NCI-H226 (cell line): Measurements from ENCODE around the gene ITSN1.

Experiments used
- DNase-seq: peaks from one replicate; pipeline ENCODE4 v3.0.0-alpha.2; 2015

ITSN1 gene

DNA sequence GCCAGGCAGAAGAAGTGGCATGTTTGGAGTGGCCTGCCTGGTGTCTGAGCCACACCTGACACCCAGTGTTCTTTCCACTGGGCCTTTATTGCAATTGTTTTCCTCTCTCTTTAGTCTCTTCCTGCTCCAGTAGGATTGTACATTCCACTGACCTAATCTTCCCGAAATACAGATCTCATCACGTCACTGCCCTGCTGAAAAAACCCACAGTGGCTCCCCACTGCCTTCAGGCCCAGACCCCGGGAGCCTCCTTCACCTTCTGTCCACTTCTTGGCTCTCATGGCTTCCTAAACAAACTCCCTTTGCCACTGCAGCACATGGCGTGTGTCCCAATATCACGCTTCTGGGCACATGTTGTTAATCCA is 298.6 kb downstream of the ITSN1 start:
- DNase-seq: no peak

DNA sequence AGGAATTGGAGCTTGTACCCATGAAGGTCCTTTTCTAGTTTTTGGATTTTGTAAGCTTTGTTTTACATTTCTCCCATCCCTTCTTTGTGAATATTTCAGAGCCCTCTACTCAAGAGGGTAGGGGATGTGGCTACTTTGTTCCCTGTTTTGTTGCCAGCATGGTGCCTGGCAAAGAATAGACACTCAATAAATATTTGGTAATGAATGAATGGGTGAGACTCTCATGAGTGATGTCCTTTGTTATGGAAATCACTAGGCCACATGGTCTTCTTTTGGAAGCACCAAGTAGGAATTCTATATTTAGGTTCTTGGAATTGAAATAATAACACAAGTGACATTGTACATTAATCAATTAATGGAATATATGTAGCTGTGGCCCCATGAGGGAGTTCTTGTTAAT is 300.1 kb downstream of the ITSN1 start:
- DNase-seq: no peak

DNA sequence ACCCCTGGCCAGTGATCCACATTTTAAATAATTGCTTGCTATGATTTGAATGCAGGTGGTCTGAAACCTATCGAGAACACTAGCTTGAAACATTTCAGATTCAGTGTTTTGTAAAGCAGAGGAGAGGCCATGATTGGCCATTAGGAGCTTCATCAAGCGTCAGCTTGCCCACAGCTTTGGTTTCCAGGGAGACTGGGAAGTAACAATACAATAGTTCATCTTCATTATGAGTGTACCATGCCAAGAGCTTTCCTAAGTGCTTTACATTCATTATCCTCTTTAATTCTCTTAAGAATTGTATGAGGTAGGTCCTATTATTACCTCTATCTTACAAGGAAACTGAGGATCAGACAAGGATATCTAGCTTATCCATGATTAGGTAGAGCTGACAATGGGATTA is 301.0 kb downstream of the ITSN1 start:
- DNase-seq: no peak

DNA sequence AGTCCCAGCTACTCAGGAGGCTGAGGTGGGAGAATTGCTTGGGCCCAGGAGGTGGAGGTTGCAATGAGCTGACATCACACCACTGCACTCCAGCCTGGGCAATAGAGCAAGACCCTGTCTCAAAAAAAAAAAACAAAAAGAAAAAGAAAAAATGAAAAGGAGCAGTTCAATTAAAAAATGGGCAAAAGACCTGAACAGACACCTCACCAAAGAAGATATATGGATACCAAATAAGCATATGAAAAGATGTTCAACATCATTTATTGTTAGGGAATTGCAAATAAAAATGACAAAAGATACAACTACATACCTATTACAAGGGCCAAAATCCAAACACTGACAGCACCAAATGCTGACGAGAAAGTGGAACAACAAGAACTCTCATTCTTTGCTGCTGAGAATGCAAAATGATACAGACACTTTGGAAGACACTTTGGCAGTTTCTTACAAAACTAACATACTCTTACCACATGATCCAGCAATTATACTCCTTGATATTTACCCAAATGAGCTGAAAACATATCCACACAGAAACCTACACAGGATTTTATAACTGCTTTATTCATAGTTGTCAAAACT is 302.0 kb downstream of the ITSN1 start:
- no peak for DNase-seq

DNA sequence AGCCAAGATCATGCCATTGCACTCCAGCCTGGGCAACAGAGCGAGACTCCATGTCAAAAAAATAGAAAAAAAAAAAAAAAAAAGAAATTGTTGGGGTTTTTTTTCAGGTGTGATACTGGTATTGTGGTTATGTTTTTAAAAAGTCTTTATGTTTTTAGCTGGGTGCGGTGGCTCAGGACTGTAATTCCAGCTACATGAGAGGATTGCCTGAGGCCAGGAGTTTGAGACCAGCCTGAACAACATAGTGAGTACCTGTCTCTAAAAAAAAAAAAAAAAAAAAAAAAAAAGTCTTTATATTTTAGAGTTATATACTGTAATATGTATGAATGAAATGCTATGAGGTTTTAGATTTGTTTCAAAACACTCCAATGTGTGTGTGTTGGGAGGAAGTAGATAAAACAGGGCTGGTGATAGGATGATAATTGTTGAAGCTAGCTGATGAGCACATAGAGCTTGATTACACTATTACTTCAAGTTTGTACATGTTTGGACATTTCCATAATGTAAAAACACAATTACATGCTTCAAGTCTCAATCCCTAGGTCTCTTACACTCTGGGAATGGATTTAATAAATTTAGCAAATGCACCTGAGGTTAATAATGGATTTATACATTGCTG is 303.5 kb downstream of the ITSN1 start:
- DNase-seq: no peak

DNA sequence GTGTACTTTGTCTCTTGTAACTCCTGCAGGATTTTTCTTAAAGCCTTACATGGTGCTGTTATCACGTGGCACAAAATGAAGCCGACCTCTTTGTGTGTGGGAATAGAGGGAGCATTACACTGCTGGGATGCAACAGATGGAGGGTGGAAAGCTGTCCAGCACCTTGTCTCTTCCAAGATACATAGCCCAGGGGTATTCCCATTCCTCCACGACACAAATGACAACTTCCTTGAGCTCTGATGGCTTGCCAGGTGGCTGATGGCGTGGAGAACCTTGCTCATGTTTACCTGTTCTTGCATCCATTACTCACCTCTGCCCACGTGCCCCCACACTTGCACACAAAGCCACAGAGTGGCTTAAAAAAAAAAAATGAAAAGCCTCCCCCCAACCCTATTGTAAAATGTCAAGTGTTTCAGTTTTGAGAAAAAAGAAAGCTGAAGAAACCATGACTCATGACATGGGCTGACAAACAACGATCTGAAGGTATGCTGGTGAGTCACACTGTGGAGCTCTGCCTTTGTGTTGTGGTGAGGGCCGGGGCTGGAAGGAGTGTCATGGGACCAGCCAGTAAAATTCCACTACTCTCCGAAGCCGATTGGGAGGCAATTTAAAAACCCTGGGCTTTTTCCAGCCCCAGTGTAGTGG is 305.3 kb downstream of the ITSN1 start:
- DNase-seq: peak; percentile 97

DNA sequence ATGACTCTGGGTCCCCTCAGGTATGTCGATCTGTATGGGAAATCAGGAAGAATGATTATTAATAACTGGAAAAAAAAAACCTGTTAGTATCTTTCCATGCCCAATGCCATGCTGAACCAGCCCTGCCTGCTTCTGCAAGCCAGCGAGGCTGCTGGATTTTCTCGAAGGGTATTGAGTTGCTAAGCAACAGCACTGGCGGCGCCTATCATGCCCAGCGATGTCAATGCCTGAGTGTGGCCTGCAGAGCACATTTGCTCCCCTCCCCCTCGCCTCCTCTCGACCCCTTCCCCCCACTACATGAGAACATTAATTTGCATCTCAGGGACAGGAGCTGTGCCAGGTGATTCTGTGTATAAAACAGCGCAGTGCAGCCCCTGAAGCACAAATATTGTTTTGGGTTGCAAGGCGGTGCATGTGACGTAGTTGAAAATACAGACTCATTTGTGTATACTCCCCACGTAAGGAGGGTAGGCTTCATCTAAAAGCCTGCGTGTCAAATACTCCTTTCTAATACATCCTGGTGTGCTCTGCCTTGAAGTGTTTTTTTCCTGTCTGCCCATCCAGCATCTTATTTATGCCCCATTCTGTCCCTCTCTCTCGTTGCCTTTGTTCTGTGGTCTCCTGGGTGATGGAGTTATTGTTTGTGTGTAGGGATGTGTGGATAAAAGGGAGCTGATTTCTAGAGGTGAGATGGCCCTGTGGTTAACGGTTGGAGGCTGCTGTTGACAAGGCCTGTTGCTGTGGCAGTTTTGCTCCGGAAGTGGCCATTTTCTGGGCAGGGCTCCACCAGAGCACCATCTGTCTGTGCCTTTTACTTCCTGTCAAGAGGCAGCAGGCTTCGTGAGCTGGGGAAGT is 306.0 kb downstream of the ITSN1 start:
- DNase-seq: peak; percentile 74

DNA sequence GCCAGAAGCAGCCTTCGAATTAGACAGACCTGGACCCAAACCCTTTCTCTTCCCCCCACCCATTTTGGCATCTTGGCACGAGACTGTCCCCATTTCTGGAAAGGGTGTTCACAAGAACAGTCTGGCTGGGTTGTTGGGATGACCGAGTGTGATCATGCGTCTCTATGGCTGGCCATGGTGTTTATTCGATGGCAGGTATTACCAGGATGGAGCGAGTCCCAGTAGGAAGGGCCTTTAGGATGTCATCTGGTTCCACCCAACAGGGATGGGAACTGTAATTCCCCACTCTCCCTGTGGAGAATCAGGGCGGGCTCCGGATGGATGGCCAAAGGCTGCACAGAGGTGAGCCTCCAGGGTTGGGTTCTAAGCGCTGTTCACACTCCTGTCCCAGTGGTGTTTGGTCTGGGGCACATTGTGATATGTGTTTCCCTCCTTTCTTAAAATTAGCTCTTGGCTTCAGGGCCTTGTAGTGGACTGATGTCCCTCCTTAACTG is 306.7 kb downstream of the ITSN1 start:
- no peak for DNase-seq
